Activated CD8-positive, alpha-beta memory T cell treated with anti-CD3 and anti-CD28 coated beads for 24 hours (primary cell): Measurements from ENCODE around the gene NRP1.

Experiments
- DNase-seq: peaks from one replicate; pipeline ENCODE4 v3.0.0-alpha.2; 2020

The NRP1 gene

DNA sequence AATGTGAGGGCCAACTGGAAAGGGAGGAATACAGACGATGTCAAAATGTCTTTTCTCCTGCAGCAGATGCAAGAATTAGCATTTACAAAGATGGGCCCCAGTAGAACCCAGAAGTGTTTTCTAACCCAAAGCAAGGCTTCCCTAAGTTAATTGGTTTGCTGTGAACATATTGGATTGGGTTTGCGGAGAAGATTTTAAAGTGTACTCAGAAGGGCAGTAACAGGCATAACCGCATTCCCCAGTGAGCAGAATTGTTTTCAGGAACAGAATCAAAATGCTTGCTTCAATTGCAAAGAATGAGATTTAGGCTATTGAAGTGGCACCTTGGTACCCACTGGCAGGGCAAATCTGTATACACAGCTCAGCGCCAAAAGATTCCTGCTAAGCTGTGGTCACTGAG, 78.0 kb downstream of the NRP1 start:
- DNase-seq = no peak

DNA sequence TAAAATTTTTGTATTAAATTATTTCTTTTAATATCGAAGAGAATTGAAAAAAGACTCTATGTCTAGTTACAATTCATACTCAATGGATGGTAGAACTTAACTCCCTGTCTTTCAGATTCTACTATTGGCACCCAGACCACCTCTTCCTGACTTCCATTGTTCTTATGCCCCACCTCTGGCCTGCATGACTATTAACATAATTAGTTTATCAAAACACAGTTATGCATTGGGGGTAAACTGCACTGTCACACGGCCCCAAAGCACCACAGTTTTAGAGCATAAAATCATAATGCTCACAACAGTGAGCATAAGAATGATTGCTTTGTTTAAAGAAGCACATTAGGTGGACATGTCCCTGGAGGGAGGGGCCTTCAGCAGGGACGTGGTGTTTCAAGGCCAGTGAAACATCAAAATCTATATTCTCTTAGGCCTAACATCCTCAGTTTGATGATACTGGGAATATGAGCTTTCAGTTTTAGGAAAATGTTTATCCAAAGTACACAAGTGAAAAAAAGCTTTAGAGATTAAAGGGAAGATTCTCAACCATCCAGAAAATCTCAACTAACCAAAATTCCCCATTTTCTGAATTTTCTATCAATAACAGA, 79.8 kb downstream of the NRP1 start:
- no peak for DNase-seq

DNA sequence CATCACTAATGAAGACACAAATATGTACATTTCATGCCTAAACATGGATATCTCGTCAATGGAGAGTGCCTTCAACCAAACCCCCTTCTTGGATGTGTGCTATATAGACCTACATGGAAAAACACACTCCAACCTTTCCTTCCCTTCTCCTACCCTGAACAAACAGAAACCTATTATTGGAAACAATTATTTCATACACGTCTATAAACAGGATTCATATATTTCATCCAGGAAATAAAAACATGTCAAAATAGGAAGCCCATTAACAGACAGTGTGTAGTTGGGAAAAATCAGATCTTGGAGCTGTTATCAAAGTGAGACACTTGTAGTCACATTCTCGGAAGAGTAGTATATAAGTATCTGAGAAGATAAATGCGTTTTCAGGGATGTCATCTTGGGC, 81.1 kb downstream of the NRP1 start:
- no peak for DNase-seq

DNA sequence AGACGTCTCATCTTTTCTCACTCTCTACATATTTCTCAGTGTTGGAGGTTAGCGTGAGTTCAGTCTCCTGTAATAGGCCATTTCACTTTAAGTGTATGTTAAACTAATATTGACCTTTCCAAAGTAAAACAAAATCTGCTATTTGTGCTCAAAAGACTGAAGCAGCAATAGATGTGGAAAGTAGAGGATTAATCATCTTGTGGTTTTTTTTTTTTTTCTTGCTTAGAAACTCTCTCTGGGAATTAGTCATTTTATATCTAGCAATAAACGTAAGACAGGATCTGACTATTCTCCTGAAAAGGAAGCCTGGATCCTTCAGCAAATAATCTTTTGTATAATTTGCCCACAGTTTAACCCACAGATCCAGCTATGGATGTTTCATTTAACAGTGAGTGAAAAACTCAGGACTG, 81.7 kb downstream of the NRP1 start:
- no peak for DNase-seq

DNA sequence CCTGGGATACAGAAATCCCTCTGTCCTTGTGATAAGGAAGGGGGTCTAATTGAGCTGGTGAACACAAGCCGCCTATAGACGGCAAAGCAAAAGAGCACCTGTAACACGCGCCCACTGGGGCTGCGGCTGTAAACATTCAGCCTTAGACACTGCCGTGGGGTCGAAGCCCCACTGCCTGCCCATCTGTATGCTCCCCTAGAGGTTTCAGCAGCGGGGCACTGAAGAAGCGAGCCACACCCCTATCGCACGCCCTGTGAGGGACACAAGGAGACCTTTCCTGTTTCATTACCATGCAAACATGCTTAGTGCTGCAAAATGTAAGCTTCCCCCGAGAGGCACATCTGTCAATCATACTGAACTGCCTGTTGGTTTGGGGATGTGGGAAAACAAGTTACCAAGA, 82.1 kb downstream of the NRP1 start:
- DNase-seq = no peak

DNA sequence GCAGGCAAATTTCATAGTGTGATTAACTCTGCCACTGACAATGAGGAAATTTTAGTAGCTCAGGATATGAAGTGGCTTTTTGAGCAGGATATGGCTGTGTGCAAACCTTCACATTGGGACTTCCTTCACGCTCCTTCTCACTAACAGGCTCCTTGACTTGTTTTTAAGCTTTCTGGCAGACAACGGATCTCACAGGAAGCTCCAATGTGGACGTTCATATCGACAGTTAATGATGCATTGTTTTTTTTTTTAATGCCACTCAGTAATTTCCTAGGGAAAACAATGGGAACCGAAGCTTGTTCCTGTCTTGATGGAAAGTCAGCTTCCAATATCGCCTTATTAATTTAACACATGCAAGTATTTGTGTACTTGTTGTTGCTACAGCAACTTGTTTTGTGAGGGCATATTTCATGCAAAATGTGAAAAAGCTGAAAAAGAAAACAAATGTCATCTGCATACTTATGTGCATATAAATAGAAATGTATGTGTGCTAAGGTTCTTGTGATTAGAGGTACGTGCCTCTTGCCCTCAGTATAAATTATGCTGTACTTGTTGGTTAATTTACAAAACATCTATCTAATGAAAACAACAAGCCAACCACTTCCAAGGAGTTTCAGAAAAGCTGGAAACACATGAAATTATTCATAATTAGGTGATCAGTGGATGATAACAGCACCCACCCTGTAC, 84.7 kb downstream of the NRP1 start:
- DNase-seq = no peak

DNA sequence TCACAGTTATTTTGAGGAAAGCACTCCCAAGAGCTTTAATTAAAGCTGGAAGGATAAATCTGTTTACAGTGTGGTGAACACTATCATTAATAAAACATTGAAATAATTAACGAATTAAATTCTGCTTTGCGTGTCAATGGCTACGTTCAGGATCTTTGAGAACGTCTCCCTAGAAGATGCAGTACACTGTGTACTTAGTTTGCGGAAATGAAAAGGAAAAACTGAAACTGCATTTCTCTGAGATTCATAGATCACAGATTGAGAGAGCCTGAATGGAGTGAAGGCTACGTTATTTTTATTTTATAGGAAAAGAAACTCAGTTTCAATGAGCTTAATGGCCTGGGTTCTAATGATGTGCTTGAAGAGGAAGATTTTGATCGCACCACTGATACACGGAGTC, 85.3 kb downstream of the NRP1 start:
- DNase-seq = no peak

DNA sequence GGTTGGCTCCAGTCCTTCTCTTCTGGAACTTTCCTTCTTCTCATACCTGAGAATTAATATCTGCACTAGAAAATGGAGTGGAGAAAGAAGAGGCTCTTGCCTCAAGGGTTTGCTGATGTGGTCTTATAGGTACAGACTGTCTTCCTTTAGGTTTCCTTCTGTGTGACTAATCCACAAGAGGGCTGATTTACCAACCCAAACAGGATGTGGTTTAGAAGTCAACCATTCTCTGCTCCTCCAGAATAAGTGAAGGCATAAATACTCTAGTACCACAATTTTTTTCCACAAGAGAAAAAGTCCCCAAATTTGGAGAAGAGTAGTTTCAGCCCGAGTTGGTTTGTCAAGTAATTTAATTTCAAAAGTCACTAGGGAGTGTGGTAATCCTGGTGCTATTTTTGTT, 85.8 kb downstream of the NRP1 start:
- no peak for DNase-seq

DNA sequence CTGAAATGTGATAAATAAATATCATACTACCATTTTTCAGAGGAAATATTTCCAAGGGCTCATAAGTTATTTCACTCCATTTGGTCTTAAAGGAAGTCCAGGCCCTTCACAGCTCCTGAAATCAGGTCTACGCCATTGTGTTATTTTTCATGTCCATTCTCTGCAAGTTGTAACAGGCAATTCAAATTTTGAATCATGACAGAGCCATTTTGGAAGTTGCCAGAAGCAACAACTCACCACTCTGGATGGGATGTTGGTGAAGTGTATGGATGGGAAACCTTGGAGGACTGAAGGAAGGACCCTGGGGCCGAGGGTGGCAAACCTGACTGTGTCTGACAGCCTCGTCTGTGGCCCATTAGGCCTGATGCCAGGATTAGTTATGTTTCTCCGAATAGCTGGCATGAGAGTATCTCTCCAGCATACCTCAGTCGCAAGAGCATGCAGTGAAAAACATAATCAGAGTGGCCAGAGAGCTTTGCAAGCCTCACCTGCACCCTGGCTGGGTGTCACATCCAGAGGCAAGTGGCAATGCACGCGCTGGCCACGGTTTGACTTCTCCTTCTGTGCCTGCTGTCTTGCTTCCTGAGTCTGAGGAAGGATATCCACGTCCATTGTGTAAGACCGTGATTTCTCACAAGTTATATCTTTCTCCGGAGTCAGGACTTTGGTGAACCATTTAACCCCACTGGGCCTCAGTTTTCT, 87.1 kb downstream of the NRP1 start:
- no peak for DNase-seq

DNA sequence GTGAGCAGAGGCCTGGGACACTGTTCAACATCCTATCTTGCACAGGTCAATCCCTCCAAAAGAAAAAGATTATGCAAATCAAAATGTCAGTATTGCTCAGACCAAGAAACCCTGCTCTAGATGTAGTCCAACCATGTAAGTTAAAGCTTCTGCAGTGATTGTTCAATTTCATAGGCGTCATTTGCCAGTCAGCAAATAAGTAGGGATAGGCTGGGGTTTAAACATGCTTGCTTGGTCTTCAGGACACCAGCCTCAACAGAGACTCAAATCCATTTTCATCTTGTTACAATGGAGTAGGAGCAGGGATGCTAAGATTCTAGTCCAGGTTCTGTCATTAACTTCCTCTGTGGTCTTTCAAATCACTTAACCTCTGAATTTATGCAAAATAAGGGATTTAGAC, 89.1 kb downstream of the NRP1 start:
- no peak for DNase-seq

DNA sequence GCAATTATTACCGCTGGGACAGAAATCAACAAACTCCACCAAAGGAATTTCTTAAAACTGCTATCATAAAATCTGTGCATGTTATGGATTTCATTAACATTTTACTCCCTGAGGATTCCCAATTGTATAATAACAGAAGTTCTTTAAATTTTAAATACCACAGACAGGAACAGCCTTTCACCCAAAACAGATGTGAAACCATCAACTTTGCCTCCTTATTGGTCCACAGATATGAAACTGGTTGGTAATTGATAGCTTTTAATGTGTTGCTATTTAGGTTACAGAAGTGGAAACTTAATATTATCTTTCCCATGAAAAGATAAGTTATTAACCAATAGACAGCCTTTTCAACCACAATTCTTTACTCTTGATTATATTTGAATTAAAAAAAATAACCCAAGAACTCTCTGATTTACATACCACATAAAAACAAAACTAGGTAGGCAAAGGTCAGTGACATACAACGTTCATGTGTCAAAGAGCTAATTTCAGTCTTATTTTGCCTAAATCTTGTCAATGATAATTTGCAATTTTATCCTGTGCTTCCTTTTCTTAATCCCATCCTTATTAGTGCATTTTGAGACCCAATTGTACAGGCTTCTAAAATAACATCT, 90.0 kb downstream of the NRP1 start:
- DNase-seq = no peak

DNA sequence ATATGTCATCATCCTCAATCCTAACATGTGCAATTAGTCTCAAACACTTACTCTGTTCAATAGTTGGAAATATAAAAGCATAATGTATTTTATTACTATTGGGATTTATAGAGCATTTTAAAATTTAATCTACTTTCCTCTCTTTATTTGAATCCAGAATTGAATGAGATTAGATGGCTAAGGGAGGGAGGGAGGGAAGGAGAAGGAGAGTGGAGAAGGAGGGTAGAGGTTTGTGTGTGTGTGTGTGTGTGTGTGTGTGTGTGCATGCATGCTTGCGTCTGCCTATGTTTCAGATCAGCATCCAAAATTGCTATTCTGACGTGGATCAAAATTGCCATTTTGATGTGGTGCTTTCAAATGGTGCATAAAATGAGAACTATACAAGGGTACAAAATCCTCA, 90.8 kb downstream of the NRP1 start:
- no peak for DNase-seq

DNA sequence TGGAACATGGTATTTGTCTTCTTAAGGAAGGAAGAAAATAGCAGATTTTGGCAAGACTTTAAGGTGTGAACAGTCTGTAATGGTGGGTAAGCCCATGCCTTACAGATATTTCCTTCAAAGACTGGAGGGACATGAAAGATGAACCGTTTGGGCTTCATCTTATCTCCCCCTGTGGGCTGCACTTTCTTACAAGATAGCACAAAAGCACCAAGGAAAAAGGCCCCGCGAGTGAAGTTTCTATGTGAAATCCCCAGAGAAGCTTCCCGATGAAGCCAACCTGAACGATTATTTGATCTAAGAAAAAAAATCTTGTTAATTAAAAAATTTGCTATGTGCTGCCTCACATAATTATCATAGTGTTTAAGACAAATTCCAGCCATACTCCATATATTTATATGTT, 91.5 kb downstream of the NRP1 start:
- no peak for DNase-seq

DNA sequence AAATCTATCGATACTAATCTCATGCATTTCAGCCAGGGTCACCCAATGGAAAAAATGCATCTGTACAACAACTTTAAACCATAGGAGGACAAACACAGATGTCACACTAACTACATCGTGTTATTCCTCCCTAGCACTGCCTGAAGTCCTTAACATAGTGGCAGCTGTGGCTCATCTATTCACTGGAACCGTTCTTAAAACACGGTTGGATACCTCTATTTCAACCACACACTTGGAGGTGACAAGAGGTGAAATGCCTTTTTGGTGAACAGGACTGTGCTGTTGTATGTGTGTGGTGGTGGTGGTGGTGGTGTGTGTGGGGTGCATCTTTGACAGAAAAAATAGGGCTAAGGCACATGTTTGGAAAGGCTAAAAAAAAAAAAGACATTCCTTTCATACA, 93.1 kb downstream of the NRP1 start:
- DNase-seq = no peak

DNA sequence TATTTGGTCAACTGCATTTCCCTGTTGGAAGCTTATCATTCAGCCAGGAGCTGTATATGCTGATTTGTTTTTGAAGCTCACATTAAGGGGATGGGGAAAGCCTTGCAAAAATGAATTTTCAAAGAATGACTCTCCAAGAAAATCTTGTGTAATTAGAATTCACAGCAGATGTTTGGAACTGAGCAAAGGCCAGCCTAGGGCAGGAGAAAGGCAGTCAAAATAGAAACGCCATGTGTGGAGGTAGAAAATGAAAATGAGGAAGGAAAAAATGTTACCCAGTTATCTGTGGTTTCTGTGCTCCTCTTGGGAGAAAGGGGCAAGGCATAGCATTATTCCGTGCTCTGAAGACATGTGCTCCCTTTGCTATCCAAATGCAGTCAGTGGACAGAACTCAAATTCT, 93.5 kb downstream of the NRP1 start:
- DNase-seq = no peak

DNA sequence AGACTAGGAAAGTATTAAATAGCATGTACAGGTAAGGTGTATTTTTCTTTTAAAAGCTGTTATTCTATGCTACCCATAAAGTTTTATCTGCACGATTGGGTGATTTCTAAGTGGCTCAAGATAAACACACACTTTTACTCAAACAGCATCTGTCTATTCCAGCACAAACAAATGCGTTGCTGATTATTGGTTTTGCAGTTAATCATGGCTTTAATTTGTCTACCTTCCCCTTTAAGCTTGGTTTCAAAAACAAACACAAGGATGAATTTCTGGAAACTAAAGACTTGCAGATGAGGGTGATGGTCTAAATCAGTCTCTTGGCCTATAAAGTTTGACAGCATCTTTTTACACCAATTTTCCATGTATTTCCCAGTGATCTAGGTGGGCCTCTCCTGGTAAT, 94.2 kb downstream of the NRP1 start:
- no peak for DNase-seq

DNA sequence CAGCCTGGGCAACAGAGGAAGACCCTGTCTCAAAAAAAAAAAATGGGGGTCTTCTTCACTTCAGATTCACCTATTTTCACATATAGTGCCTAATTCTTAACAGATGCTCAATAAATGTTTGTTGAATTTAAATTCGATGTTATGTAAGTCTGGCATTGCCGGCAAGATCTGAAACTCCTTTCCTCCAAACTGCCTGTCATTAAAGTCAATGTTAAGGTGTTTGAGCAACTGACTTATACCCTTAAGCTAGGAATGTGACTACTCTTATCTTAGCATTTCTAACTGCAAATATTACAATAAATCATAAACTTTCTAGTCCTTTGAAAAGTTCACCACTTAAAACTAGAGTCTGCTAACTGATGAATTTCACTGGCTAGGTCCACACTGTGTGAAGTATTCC, 95.2 kb downstream of the NRP1 start:
- no peak for DNase-seq

DNA sequence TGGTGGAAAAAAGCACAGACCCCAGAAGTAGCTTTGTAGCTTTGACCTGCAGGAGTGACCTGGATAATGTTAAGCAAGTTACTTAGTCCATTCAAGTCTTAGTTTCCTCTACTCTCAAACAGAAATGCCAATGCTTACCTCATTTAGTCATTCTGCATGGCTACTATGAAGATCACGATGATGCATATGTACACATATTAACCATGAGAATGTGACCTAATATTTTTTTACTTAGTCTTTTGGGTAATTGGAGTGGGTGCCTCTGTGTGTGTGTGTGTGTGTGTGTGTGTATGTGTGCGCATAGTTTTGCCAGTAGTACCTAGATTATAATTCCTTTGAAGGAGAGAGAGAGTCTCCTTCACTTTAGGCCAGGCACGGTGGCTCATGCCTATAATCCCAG, 95.8 kb downstream of the NRP1 start:
- no peak for DNase-seq

DNA sequence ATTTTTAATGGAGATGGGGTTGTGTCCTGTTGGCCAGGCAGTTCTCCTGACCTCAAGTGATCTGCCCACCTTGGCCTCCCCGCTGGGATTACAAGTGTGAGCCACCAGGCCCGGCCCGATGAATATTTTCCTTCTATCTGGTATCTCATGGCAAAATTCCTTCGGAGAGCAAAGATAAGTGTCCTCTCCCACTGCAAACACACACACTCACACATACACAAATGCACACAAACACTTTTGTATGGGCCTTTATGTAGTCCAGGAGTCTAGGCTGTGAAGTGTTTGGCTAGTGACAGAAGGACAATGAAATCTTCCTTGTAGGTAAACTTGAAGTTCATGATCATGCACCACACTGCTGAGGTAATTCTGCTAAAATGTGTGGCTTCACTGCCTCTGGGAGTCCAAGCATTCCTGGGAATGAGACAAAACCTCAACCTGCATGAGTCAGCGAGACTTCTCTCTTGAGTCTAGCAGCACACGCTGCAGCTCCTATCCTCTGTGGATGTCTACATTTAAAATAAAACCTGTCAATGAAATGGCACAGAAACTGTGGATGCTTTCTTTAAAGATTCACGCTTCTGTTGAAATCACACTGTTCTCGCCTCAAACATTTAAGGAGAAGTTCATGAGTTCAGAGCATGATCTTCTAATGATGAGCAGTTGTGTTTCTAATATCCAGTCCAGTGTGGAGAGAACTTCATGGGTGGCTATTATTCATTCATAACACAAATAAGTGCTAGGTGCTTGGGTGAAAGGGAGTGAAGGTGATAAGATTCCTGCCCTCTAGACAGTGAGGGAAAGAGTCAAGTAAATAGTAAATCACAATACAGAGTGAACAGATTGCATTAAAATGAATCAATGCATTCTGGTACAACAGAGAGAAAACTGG, 96.5 kb downstream of the NRP1 start:
- DNase-seq = no peak

DNA sequence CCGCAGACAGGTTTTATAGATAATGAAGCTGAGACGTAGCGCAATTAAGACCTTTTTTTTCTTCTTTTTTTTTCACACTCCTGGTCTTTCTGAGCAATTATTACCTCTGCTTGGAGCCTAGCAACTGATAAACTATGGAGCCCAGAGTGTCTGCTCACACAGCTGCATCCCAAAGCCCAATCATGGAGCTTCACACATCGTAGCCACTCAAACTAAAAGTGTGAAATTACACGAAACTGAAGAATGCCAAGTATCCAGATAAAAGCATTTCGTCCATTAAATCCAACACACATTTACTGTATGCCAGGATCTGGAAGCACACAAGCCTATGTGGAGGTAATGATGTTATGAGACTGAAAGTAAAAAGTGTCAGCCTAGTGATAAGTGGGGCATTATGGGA, 97.6 kb downstream of the NRP1 start:
- DNase-seq = no peak

DNA sequence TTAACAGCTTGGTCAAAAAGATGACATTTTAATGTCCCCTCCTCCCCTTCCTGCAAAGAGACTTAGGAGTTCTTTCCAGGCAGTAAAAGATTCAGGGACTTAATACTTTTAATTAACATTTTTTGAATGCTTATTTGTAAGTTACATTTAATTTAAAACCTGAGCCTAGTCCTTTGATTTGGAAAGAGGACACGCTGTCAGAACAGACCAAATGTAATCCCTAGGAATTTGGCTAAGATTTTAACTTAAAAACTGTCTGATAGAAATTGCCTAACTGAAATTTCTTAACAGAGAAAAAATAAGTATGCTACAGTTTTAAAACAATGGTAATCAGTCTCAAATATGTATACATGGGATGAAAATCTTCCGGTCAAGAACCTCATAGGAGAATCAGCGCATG, 98.5 kb downstream of the NRP1 start:
- DNase-seq = no peak

DNA sequence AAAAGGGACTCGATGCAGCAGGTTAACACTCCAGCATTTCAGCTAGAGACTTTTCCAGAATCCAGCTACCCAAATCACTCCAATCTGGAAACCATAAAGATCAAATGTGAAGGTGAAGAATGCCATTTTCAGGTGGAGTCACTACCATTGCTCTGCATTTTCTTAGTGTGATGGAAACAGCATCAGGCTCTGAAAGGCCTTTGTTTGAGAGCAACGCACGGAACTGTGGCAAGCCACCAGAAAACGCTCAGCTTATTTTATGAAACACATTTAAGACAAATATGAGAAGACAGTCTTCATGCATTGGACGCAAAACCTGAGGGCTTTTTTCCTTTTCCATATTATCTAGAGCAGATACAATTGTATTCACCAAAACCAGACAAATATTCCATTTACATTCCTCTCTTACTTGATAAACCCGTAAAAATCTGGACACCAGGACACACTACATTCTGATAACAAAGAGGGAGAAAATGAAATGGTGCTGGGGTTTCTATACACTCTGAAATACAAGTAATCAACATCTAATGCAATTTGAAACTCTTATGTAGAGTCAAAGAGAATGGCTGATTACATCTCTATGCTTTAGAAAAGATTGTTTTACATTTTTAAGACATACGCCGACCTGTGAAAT, 99.1 kb downstream of the NRP1 start:
- DNase-seq = no peak

DNA sequence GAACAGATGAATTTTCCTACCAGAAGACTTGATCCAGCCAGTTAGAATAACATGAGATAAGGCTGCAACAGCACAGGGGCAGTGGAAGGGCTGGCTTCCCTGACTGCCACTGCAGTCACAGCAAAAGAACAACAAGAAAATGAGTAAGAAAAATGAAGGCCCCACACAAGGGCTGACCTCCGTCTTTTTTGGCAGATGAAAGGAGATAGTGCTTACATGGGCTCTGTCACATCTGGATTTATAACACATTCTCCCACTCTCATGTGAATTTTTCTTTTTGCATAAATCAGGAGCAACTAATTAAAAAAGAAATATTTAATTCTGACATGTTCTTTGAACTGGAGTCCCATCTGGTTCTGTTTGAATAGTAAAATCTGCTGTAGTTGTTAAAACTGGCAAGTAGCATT, 99.6 kb downstream of the NRP1 start:
- no peak for DNase-seq
